IMR-90 (cell line): Measurements from ENCODE around the gene TMEM40. TPM values are rescaled to one million over a fixed set of nuclear protein-coding genes. Genes with fewer than 3 reads are reported as not detected.

Experiments
- ATAC-seq: fragments of 200-7000 bp; cut with Tn5 transposase; 2 replicates; pipeline ENCODE4 v1.9.1; 2020; ENCODE audit warnings: low read depth, mild to moderate bottlenecking, moderate library complexity
- BruUV-seq: library from RNA; stranded (reverse); fragments of 400-500 nt; replicated peaks from 2 replicates; lab custom pipeline; 2021; lab: Mats Ljungman, UMichigan
- CTCF ChIA-PET: fragments of 300-600 bp; formaldehyde crosslinking; extraction: SDS; loops from one replicate; lab custom pipeline; 2021; ENCODE audit warnings: antibody characterized with exemption; lab: Yijun Ruan, JAX
- POLR2A ChIA-PET: fragments of 300-600 bp; sonication (Branson Sonifier 250); formaldehyde crosslinking; loops from one replicate; lab custom pipeline; 2022; ENCODE audit warnings: antibody characterized with exemption; ENCODE audit not compliant: unreplicated experiment; lab: Charles Lee
- DNase-seq: peaks from one replicate; pipeline ENCODE4 v3.0.0; 2013
- H2AFZ ChIP-seq: replicated peaks from 2 replicates; pipeline ENCODE3; 2013; ENCODE audit warnings: low read length, mild to moderate bottlenecking; ENCODE audit not compliant: poor library complexity
- H2AK5ac ChIP-seq: 2 replicates; pipeline ENCODE4 v1.6.1; 2013; ENCODE audit warnings: low read depth, low read length, inconsistent platforms
- H2AK9ac ChIP-seq: replicated peaks from 2 replicates; pipeline ENCODE3; 2013; ENCODE audit warnings: mild to moderate bottlenecking, low read depth, low read length, moderate library complexity; ENCODE audit not compliant: poor library complexity
- H2BK120ac ChIP-seq: 2 replicates; pipeline ENCODE4 v1.6.1; 2013; ENCODE audit warnings: low read depth, low read length, inconsistent platforms
- H2BK15ac ChIP-seq: 3 replicates; pipeline ENCODE4 v1.6.1; 2013; ENCODE audit warnings: low read depth, low read length, inconsistent platforms
- H2BK20ac ChIP-seq: 2 replicates; pipeline ENCODE4 v1.6.1; 2013; ENCODE audit warnings: low read depth, mild to moderate bottlenecking, inconsistent platforms, low read length, moderate library complexity
- H2BK5ac ChIP-seq: 2 replicates; pipeline ENCODE4 v1.6.1; 2013; ENCODE audit warnings: mild to moderate bottlenecking, low read depth, low read length, inconsistent platforms; ENCODE audit not compliant: poor library complexity, severe bottlenecking
- H3K14ac ChIP-seq: replicated peaks from 2 replicates; pipeline ENCODE4 v1.6.1; 2013; ENCODE audit warnings: low read depth, low read length, inconsistent platforms
- H3K18ac ChIP-seq: 2 replicates; pipeline ENCODE4 v1.6.1; 2013; ENCODE audit warnings: low read depth, low read length, control low read depth
- H3K23ac ChIP-seq: 2 replicates; pipeline ENCODE4 v1.6.1; 2013; ENCODE audit warnings: low read depth, low read length, inconsistent platforms
- H3K27ac ChIP-seq: 2 replicates; pipeline ENCODE4 v1.5.1; 2013; ENCODE audit warnings: mild to moderate bottlenecking, control low read depth, low read length; ENCODE audit not compliant: insufficient read depth
- H3K27me3 ChIP-seq: 2 replicates; pipeline ENCODE4 v1.6.1; 2013; ENCODE audit warnings: low read length; ENCODE audit not compliant: control insufficient read depth, insufficient read depth
- H3K36me3 ChIP-seq: 2 replicates; pipeline ENCODE4 v1.6.1; 2013; ENCODE audit warnings: low read length, mixed read lengths; ENCODE audit not compliant: control insufficient read depth, insufficient read depth
- H3K4ac ChIP-seq: 2 replicates; pipeline ENCODE4 v1.6.1; 2013; ENCODE audit warnings: low read depth, low read length, inconsistent platforms
- H3K4me1 ChIP-seq: 2 replicates; pipeline ENCODE4 v1.6.1; 2013; ENCODE audit warnings: low read length, mixed read lengths; ENCODE audit not compliant: control insufficient read depth, insufficient read depth
- H3K4me2 ChIP-seq: 2 replicates; pipeline ENCODE4 v1.6.1; 2013; ENCODE audit warnings: low read depth, mild to moderate bottlenecking, control low read depth, low read length, moderate library complexity
- H3K4me3 ChIP-seq: 2 replicates; pipeline ENCODE4 v1.5.1; 2013; ENCODE audit warnings: low read depth, mild to moderate bottlenecking, control low read depth, low read length, moderate library complexity; ENCODE audit not compliant: insufficient read depth
- H3K56ac ChIP-seq: 2 replicates; pipeline ENCODE4 v1.6.1; 2013; ENCODE audit warnings: low read length, inconsistent platforms; ENCODE audit not compliant: insufficient read depth; ENCODE audit errors: extremely low read depth
- H3K79me1 ChIP-seq, 2 experiments: 2 replicates each; pipeline ENCODE4 v1.6.1; 2013; ENCODE audit warnings: low read length in 2 of 2, inconsistent platforms in 1 of 2, low read depth in 1 of 2
- H3K9ac ChIP-seq: 2 replicates; pipeline ENCODE4 v1.6.1; 2013; ENCODE audit warnings: low read depth, low read length, control low read depth
- H3K9me1 ChIP-seq: 2 replicates; pipeline ENCODE4 v1.6.1; 2013; ENCODE audit warnings: low read length, inconsistent platforms; ENCODE audit not compliant: insufficient read depth
- H3K9me3 ChIP-seq: 2 replicates; pipeline ENCODE4 v1.6.1; 2013; ENCODE audit warnings: low read length; ENCODE audit not compliant: control insufficient read depth, insufficient read depth
- H4K20me1 ChIP-seq: 2 replicates; pipeline ENCODE4 v1.6.1; 2013; ENCODE audit warnings: low read length, inconsistent platforms; ENCODE audit not compliant: insufficient read depth
- H4K5ac ChIP-seq: 2 replicates; pipeline ENCODE4 v1.6.1; 2013; ENCODE audit warnings: mild to moderate bottlenecking, low read depth, low read length, control low read depth
- H4K8ac ChIP-seq, 2 experiments: 2 replicates each; pipeline ENCODE4 v1.6.1; 2013; ENCODE audit warnings: low read depth in 2 of 2, low read length in 2 of 2, control low read depth in 1 of 2, inconsistent platforms in 1 of 2
- H4K91ac ChIP-seq: 2 replicates; pipeline ENCODE4 v1.6.1; 2013; ENCODE audit warnings: low read depth, low read length, inconsistent platforms; ENCODE audit not compliant: insufficient read depth
- CTCF ChIP-seq: conservative IDR thresholded peaks from 2 replicates; pipeline ENCODE4 v1.5.1; 2012; ENCODE audit warnings: mild to moderate bottlenecking, low read depth, low read length, improper control_type of control experiment
- POLR2A ChIP-seq: IDR thresholded peaks from 2 replicates; pipeline ENCODE4 v1.6.1; 2012; ENCODE audit warnings: mild to moderate bottlenecking, low read depth, low read length
- USF2 ChIP-seq: fragments of 150-350 bp; IDR thresholded peaks from 2 replicates; pipeline ENCODE4 v1.6.1; 2017; ENCODE audit warnings: mild to moderate bottlenecking, antibody characterized with exemption, low read length, low read depth
- WGBS, 2 experiments: methylation state at CpG; one replicate each; pipeline versions ENCODE4 v1.1.5 to v1.1.7; 2013; ENCODE audit warnings: missing lambda C conversion rate in 2 of 2; ENCODE audit not compliant: insufficient read length in 1 of 2; ENCODE audit errors: extremely low coverage in 2 of 2; 5-methylcytosine and 5-hydroxymethylcytosine counted together
- dilution Hi-C: fragments of 300-500 bp; cut with HindIII; formaldehyde crosslinking; loops from one replicate; pipeline ENCODE4 v1.14.3; 2018; ENCODE audit warnings: low sequenced_read_pairs; ENCODE audit not compliant: unreplicated experiment
- in situ Hi-C: fragments of 300-500 bp; cut with MboI; formaldehyde crosslinking; loops from 3 replicates; pipeline ENCODE4 v1.14.3; 2019; ENCODE audit warnings: low sequenced_read_pairs, inconsistent platforms, mixed read lengths
- intact Hi-C: fragments of 100-400 bp; cut with micrococcal nuclease; formaldehyde crosslinking; loops from 2 replicates; pipeline ENCODE4 v1.10.0; 2022
- polyA plus RNA-seq, 3 experiments: library from polyadenylated mRNA; depleted of rRNA; stranded (reverse); fragments of >200 nt; gene quantifications; 2 replicates each; pipeline ENCODE4 v1.2.3, GENCODE V29; 2012; ENCODE audit warnings: low replicate concordance in 1 of 3
- total RNA-seq: library from RNA; depleted of rRNA; stranded (reverse); fragments of >200 nt; gene quantifications from 2 replicates; pipeline ENCODE4 v1.2.3, GENCODE V29; 2012

TMEM40 gene
- total and polyA plus RNA-seq, 2 of the 4 experiments (the other 2 are of a cell fraction) = 0.27 TPM; not detected in 1

- Histone ChIP-seq H2BK120ac (no peak overlapping the region), H3K9me3 (no peaks in the 10 kb centered on the region), H3K27ac (no peak overlapping the region), H3K9ac (no peak overlapping the region), H3K79me1 (no peaks in the 10 kb centered on the region; a peak in 1 of 4 replicates), H3K4me1 (peaks cover 2% of the 10 kb centered on the region; the same call in 1 of the 2 replicates), H3K56ac (no peak overlapping the region), H4K8ac (no peak overlapping the region), H3K4me3 (no peak overlapping the region), H4K20me1 (no peaks in the 10 kb centered on the region), H4K5ac (no peak overlapping the region), H2BK5ac (no peak overlapping the region), H2AK5ac (no peak overlapping the region), H3K27me3 (no peaks in the 10 kb centered on the region), H3K23ac (no peak overlapping the region), H3K14ac (no peak overlapping the region), H3K9me1 (no peaks in the 10 kb centered on the region), H4K91ac (no peak overlapping the region), H2BK15ac (no peak overlapping the region), H3K4ac (no peak overlapping the region), H3K4me2 (no peak overlapping the region), H2BK20ac (no peak overlapping the region), H3K36me3 (peaks cover 20% of the 10 kb centered on the region; the same call in 1 of the 2 replicates), H2AK9ac (no peak overlapping the region), H2AFZ (no peak overlapping the region), H3K18ac (no peak overlapping the region)
- BruUV-seq = no TSS peak
- ChIA-PET CTCF (no interaction called here), POLR2A (no interaction called here)
- TF ChIP-seq CTCF (no peak), POLR2A (no peak), USF2 (no peak)
- intact Hi-C loops (no loop called here), dilution Hi-C loops (no loop called here), in situ Hi-C loops (no loop called here)
- ATAC-seq = no peak
- no peak for DNase-seq
- 41% methylated on average over 2 of the region's 7 CpGs; no CpG with 5 or more reads in 1 of the 2 experiments for WGBS, 2 experiments
These were observed 48.7 kb upstream of the TMEM40 start for GRCh38 chr3:12807601-12808359.
